Erythroblast (primary cell): ENCODE results near the gene EGR4.

Experiments used
- GATA1 ChIP-seq: IDR thresholded peaks from 2 replicates; pipeline ENCODE4 v1.6.1; 2011; ENCODE audit warnings: low read depth, mild to moderate bottlenecking, control low read depth, low read length, moderate library complexity
- POLR2A ChIP-seq: IDR thresholded peaks from 2 replicates; pipeline ENCODE4 v1.6.1; 2011; ENCODE audit warnings: mild to moderate bottlenecking, low read length

- no peak for TF ChIP-seq POLR2A
- TF ChIP-seq GATA1, result no peak
Observed at GRCh38 chr2:73334620-73335019, 41.3 kb upstream of the EGR4 start.
